ENCODE data around the gene SMTNL2.

DNA sequence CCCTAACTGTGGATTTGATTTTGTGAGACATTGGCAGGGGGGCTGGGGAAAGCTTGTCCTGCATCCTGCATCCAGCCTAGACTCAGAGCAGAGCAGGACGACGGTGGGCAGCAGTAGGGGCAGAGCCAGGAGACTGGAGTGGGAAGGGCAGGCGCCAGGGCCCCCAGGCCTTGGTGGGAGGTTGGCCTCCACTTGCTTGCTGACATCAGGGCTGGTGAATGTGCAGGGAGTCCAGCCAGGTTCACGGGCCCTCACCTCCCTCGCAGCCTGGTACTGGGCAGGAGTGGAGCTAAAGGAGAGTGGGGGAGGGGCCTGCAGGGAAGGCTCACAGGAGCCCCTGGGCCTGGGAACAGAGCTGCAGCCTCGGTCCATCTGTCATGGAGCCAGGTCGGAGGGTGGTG, 2.2 kb upstream of the SMTNL2 start:
- TF ChIP-seq, protein P1, sequence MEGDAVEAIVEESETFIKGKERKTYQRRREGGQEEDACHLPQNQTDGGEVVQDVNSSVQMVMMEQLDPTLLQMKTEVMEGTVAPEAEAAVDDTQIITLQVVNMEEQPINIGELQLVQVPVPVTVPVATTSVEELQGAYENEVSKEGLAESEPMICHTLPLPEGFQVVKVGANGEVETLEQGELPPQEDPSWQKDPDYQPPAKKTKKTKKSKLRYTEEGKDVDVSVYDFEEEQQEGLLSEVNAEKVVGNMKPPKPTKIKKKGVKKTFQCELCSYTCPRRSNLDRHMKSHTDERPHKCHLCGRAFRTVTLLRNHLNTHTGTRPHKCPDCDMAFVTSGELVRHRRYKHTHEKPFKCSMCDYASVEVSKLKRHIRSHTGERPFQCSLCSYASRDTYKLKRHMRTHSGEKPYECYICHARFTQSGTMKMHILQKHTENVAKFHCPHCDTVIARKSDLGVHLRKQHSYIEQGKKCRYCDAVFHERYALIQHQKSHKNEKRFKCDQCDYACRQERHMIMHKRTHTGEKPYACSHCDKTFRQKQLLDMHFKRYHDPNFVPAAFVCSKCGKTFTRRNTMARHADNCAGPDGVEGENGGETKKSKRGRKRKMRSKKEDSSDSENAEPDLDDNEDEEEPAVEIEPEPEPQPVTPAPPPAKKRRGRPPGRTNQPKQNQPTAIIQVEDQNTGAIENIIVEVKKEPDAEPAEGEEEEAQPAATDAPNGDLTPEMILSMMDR (IDR thresholded peaks at IDR 0.05), result no peak
- TF ChIP-seq POLR2A (IDR thresholded peaks at IDR 0.05), result no peak
